ENCODE measurements around the gene TRAPPC3L. TPM values are rescaled to one million over a fixed set of nuclear protein-coding genes. Genes with fewer than 3 reads are reported as not detected.

The TRAPPC3L gene
- total and polyA plus RNA-seq, 2 of the 8 experiments (the other 6 are each of a cell fraction or from before 2014, with no cell fraction given), result not detected

GRCh38 chr6:116447052-116447451 lies 98.4 kb downstream of the TRAPPC3L start:
- Histone ChIP-seq H2AFZ (ENCODE audit: low read length) (no peak overlapping the region), H3K4me3 (ENCODE audit: extremely low read depth in 1 of 4, insufficient read depth in 2 of 4, low read depth in 3 of 4, low read length in 4 of 4) (no peak overlapping the region), H2AK5ac (ENCODE audit: low read depth, low read length) (no peak overlapping the region), H3K23ac (ENCODE audit: insufficient read length) (no peak overlapping the region), H3K4me2 (ENCODE audit: insufficient read depth in 1 of 2, low read depth in 2 of 2, low read length in 2 of 2) (no peak overlapping the region), H3K79me1 (ENCODE audit: low read depth, low read length) (no peaks in the 10 kb centered on the region), H3K4ac (replicated peaks; ENCODE audit: insufficient read length, low read depth, low read length) (no peak overlapping the region), H3K4me1 (replicated peaks in 1 of 4; ENCODE audit: control insufficient read depth in 3 of 4, insufficient read depth in 4 of 4, low read length in 3 of 4) (peaks cover 0 to 2% (median 0%) of the 10 kb centered on the region in 4 experiments; a peak in 1 of 7 replicates), H4K20me1 (replicated peaks in 1 of 2; ENCODE audit: control insufficient read depth in 1 of 2, insufficient read depth in 2 of 2, low read length in 2 of 2) (no peaks in the 10 kb centered on the region), H4K8ac (ENCODE audit: extremely low read depth, insufficient read depth, low read length) (no peak overlapping the region), H2BK15ac (ENCODE audit: low read length) (no peak overlapping the region), H3K56ac (replicated peaks; ENCODE audit: insufficient read length, low read depth, low read length) (no peak overlapping the region), H3K27ac (ENCODE audit: low read depth, low read length) (no peak overlapping the region), H4K5ac (ENCODE audit: insufficient read length, low read depth, low read length) (no peak overlapping the region), H2BK5ac (ENCODE audit: low read depth, low read length) (no peak overlapping the region), H2BK12ac (ENCODE audit: low read depth, low read length) (no peak overlapping the region), H3K79me2 (ENCODE audit: control insufficient read depth in 1 of 2, insufficient read depth in 2 of 2, low read length in 2 of 2) (no peaks in the 10 kb centered on the region), H3K36me3 (ENCODE audit: control insufficient read depth in 2 of 4, insufficient read depth in 4 of 4, low read length in 3 of 4) (no peaks in the 10 kb centered on the region), H4K91ac (replicated peaks; ENCODE audit: insufficient read length, low read length) (no peak overlapping the region), H2BK20ac (ENCODE audit: low read length) (no peak overlapping the region), H3K18ac (ENCODE audit: extremely low read depth, low read length) (no peak overlapping the region), H3K23me2 (ENCODE audit: low read depth, low read length) (no peaks in the 10 kb centered on the region), H3K9me3 (ENCODE audit: insufficient read depth in 2 of 2, low read depth in 1 of 2, low read length in 1 of 2) (no peaks in the 10 kb centered on the region), H3K9ac (replicated peaks in 1 of 4; ENCODE audit: extremely low read depth in 1 of 4, low read depth in 3 of 4, low read length in 3 of 4) (no peak overlapping the region), H2BK120ac (replicated peaks; ENCODE audit: low read depth, low read length) (no peak overlapping the region), H3K14ac (ENCODE audit: insufficient read length) (no peak overlapping the region), H3K27me3 (replicated peaks in 1 of 4; ENCODE audit: control insufficient read depth in 3 of 4, extremely low read depth in 1 of 4, insufficient read depth in 3 of 4, low read length in 3 of 4) (no peaks in the 10 kb centered on the region)
- WGBS, 2 experiments (ENCODE audit: extremely low coverage in 1 of 2, insufficient coverage in 1 of 2, insufficient read length in 1 of 2, insufficient replicate concordance in 2 of 2, low coverage in 1 of 2, low lambda C conversion rate in 2 of 2, missing lambda C conversion rate in 1 of 2), result 84% methylated on average over 3 of the region's 3 CpGs; no CpG with 5 or more reads in 1 of the 2 experiments
- CTCF ChIA-PET (ENCODE audit: partially characterized antibody), result interaction anchor here (0.9 to 4.0 kb wide), 6 partner anchors 31 to 179 kb away, joined by 3 to 19 read pairs (median 8); partner anchors contain the start of gene CALHM5
- DNase-seq (ENCODE audit: low read depth in 1 of 2, low spot score in 2 of 2), result no peak
- POLR2A ChIA-PET (ENCODE audit: partially characterized antibody), result no interaction called here
- FAIRE-seq, result no peak
- TF ChIP-seq, protein P1, sequence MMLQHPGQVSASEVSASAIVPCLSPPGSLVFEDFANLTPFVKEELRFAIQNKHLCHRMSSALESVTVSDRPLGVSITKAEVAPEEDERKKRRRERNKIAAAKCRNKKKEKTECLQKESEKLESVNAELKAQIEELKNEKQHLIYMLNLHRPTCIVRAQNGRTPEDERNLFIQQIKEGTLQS (IDR thresholded peaks at IDR 0.05; ENCODE audit: insufficient read depth, low read depth, low read length), result no peak
- TF ChIP-seq ATF2 (IDR thresholded peaks at IDR 0.05; ENCODE audit: low read length) (no peak), GABPA (IDR thresholded peaks at IDR 0.05; ENCODE audit: borderline replicate concordance, insufficient read depth, low read length) (no peak), EP300 (IDR thresholded peaks at IDR 0.05; ENCODE audit: borderline replicate concordance in 1 of 2, low read depth in 2 of 2, low read length in 2 of 2) (no peak), CTBP2 (IDR thresholded peaks at IDR 0.05; ENCODE audit: borderline replicate concordance, insufficient read depth, insufficient read length, low read length) (no peak), KDM1A (IDR thresholded peaks at IDR 0.05; ENCODE audit: borderline replicate concordance, low read length) (no peak), CHD1 (IDR thresholded peaks at IDR 0.05; ENCODE audit: low read depth, low read length) (no peak), ZNF274 (IDR thresholded peaks at IDR 0.05; ENCODE audit: borderline replicate concordance, extremely low read depth, low read length) (no peak), JUN (IDR thresholded peaks at IDR 0.05; ENCODE audit: low read depth, low read length) (no peak), BCL11A (IDR thresholded peaks at IDR 0.05; ENCODE audit: low read depth in 2 of 2, low read length in 2 of 2) (no peak)

All from H1 (cell line).